Neutrophil (primary cell): ENCODE measurements around the gene THOC2.
"Not testable (repeated sequence)": the region's sequence is repeated elsewhere in the genome, so short reads cannot be mapped to it uniquely, and the experiment has no call there.

Source experiments
- H3K27ac ChIP-seq: fragments of 200-600 bp; sonication (generic); 2 replicates; pipeline ENCODE4 v1.5.1; 2016; ENCODE audit warnings: mild to moderate bottlenecking, moderate library complexity
- H3K27me3 ChIP-seq: fragments of 200-600 bp; sonication (generic); 2 replicates; pipeline ENCODE4 v1.6.0; 2016; ENCODE audit warnings: mild to moderate bottlenecking
- H3K36me3 ChIP-seq: fragments of 200-600 bp; sonication (generic); 2 replicates; pipeline ENCODE4 v1.5.1; 2017
- H3K4me1 ChIP-seq, 2 experiments: fragments of 200-600 bp in 1 of 2; sonication (generic) in 1 of 2; 1 replicate in 1 of 2; 2 replicates in 1 of 2; pipeline versions ENCODE4 v1.5.1 to v1.6.1; 2013 to 2016; ENCODE audit warnings: low read depth in 1 of 2, low read length in 1 of 2, mild to moderate bottlenecking in 1 of 2, moderate library complexity in 1 of 2; ENCODE audit not compliant: control insufficient read depth in 1 of 2, insufficient read depth in 1 of 2
- H3K4me3 ChIP-seq, 2 experiments: fragments of 200-600 bp in 1 of 2; sonication (generic) in 1 of 2; 1 replicate in 1 of 2; 2 replicates in 1 of 2; pipeline ENCODE4 v1.5.1; 2013 to 2016; ENCODE audit warnings: low read depth in 1 of 2, low read length in 1 of 2, mild to moderate bottlenecking in 1 of 2, moderate library complexity in 1 of 2
- H3K9me3 ChIP-seq: fragments of 200-600 bp; sonication (generic); 2 replicates; pipeline ENCODE4 v1.5.1; 2016
- TF ChIP-seq, protein P1 (sequence below): fragments of 200-600 bp; sonication (generic); IDR thresholded peaks from 2 replicates; pipeline ENCODE4 v1.5.1; 2016; ENCODE audit warnings: antibody characterized with exemption

THOC2 gene

DNA sequence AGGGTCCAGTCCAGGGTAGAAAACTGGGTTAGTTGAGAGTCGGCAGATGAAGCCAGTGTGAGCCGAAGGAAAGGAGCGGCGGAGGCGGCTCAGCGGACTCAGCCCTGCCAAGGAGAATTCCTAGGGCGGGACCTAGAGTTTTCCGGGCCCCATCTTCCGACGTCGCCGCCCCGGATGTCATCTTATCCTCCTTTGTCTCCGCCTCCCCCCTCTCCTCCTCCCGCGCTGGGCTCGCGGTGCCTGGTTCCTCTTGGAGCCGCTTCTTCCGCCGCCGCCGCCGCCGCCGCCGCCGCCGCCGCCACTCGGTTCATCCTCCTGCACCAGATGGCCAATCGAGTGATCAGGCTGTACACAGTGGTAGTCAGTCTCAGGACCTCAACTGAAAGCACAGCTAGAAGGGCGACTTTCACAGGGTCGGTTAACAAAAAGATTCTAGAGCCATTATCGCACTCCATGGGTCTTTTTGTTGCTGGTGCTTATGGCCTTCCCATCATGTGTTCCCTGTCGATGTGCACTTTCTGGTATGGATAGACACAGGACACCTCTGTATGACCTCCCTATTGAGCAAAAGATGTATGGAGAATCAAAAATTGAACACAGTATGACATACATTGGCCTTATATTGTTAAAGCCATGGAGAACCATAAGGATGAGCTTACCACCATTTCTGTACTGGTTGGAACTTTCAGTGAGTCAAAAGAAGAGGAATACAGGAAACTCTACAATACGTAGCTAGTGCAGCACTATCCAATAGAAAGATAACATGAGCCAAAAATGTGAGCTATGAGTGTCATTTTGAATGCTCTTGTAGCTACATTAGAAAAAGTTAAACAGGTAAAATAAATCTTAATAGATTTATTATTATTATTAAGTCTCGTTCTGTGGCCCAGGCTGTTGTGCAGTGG is 32.4 kb upstream of the THOC2 start:
- no peaks in the 10 kb centered on the region for H3K27me3 ChIP-seq
- peak overlapping the region; percentile 3 for H3K27ac ChIP-seq
- TF ChIP-seq, protein P1, sequence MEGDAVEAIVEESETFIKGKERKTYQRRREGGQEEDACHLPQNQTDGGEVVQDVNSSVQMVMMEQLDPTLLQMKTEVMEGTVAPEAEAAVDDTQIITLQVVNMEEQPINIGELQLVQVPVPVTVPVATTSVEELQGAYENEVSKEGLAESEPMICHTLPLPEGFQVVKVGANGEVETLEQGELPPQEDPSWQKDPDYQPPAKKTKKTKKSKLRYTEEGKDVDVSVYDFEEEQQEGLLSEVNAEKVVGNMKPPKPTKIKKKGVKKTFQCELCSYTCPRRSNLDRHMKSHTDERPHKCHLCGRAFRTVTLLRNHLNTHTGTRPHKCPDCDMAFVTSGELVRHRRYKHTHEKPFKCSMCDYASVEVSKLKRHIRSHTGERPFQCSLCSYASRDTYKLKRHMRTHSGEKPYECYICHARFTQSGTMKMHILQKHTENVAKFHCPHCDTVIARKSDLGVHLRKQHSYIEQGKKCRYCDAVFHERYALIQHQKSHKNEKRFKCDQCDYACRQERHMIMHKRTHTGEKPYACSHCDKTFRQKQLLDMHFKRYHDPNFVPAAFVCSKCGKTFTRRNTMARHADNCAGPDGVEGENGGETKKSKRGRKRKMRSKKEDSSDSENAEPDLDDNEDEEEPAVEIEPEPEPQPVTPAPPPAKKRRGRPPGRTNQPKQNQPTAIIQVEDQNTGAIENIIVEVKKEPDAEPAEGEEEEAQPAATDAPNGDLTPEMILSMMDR: no peak
- no peaks in the 10 kb centered on the region for H3K9me3 ChIP-seq
- no peaks in the 10 kb centered on the region for H3K36me3 ChIP-seq
- H3K4me3 ChIP-seq: peak overlapping the region; percentile 39 to 52
- no peaks in the 10 kb centered on the region for H3K4me1 ChIP-seq

DNA sequence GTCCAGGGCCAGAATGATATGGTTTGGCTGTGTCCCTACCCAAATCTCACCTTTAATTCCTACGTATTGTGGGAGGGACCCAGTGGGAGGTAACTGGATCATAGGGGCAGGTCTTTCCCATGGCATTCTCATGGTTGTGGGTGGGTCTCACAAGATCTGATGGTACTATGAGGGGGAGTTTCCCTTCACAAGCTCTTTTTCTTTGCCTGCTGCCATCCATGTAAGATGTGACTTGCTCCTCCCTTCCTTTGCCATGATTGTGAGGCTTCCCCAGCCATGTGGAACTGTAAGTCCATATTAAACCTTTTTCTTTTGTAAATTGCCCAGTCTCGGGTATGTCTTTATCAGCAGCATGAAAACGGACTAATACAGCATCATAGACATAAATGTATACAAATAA is 27.0 kb upstream of the THOC2 start:
- H3K27ac ChIP-seq, H3K9me3 ChIP-seq, H3K27me3 ChIP-seq, H3K4me1 ChIP-seq, H3K4me3 ChIP-seq, H3K36me3 ChIP-seq: not testable (repeated sequence)

DNA sequence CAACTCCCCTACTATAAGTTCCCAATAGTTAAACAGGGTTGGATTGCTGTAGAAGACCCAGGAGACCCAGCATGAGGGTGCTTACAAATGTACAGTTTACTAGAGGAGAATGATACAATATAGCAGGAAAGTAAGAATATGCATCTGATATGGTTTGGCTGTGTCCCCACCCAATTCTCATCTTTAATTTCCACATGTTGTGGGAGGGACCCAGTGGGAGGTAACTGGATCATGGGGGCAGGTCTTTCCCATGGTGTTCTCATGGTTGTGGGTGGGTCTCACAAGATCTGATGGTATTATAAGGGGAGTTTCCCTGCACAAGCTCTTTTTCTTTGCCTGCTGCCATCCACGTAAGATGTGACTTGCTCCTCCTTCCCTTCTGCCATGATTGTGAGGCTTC is 24.9 kb upstream of the THOC2 start:
- not testable (repeated sequence) for H3K9me3 ChIP-seq, H3K27ac ChIP-seq, H3K4me3 ChIP-seq, H3K27me3 ChIP-seq, H3K4me1 ChIP-seq, H3K36me3 ChIP-seq

DNA sequence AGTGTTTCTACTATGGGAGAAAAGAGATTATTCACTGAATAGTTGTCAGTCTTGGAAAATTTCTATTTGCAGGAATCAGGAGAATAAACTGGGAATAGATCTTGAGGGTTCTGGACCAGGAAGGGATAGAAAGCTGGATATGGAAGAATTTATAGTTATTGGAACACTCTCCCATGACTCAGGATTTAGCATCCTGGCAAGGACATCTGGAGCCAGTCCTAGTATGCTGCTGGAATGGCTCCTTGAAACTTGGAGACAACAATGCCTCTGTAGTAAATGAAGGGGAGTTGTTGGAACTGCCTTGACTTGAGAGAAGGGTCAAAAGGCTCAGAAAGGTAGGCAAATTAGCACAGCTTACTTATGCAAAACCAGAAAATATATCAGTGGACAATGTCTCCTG is 23.5 kb upstream of the THOC2 start:
- TF ChIP-seq, protein P1: no peak
- no peaks in the 10 kb centered on the region for H3K36me3 ChIP-seq
- no peaks in the 10 kb centered on the region for H3K27me3 ChIP-seq
- H3K4me1 ChIP-seq: no peaks in the 10 kb centered on the region
- H3K9me3 ChIP-seq: no peaks in the 10 kb centered on the region
- H3K4me3 ChIP-seq: no peak overlapping the region
- no peak overlapping the region for H3K27ac ChIP-seq

DNA sequence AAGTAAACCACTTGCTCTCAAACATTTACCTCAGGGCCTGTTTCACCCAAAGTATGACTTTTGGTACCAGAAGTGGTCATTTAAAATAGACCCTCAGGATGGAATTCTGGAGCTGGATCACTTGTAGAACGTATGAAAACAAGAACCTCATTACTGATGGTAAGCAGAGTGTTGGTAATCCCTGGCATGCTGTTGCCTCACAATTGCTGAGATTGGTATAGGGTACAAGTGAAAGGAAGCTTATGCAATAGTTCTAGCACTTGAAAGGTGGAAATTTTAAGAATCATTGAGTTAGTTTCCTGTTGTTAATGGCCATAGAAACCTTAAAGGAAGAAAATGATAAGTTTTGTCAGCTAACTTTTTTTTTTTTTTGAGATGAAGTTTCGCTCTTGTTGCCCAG is 22.3 kb upstream of the THOC2 start:
- TF ChIP-seq, protein P1: no peak
- no peaks in the 10 kb centered on the region for H3K9me3 ChIP-seq
- no peaks in the 10 kb centered on the region for H3K4me1 ChIP-seq
- no peaks in the 10 kb centered on the region for H3K27me3 ChIP-seq
- no peak overlapping the region for H3K4me3 ChIP-seq
- no peak overlapping the region for H3K27ac ChIP-seq
- no peaks in the 10 kb centered on the region for H3K36me3 ChIP-seq

DNA sequence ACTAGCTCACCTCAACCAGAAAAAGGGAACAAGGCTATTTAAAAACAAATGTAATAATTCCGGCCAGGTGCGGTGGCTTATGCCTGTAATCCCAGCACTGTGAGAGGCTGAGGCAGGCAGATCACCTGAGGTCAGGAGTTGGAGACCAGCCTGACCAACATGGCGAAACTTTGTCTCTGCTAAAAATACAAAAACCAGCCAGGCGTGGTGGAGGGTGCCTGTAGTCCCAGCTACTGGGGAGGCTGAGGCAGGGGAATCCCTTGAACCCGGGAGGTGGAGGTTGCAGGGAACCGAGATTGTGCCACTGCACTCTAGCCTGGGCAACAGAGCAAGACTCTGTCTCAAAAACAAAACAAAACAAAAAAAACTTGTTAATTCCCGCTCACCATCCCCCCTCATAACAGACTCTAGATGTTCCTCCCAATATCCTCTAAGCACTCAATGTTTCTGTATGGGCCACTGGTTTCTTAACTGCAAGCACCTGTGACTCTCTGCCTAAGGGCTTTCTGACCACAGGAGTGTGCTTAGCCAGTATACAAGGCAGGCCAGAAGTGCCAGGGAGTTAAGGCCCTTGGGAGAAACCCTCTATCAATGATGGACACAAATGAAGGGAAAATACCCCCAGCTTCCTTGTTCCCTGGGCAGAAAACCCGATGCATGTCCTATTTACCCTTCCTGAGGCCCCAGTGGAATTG is 21.0 kb upstream of the THOC2 start:
- Histone ChIP-seq H3K36me3 (no peaks in the 10 kb centered on the region), H3K9me3 (no peaks in the 10 kb centered on the region), H3K27me3 (no peaks in the 10 kb centered on the region), H3K4me3 (no peak overlapping the region), H3K27ac (no peak overlapping the region), H3K4me1 (no peaks in the 10 kb centered on the region)
- TF ChIP-seq, protein P1: no peak
